Cardiac ventricle fibroblast (primary cell): Measurements from ENCODE around the gene ELF5. TPM values are rescaled to one million over a fixed set of nuclear protein-coding genes. Genes with fewer than 3 reads are reported as not detected.

Experiments
- total RNA-seq: library from RNA; depleted of rRNA; stranded (reverse); fragments of >200 nt; gene quantifications from 2 replicates; pipeline ENCODE4 v1.2.3, GENCODE V29; 2015

ELF5 gene
- total RNA-seq: not detected in 2 replicates

DNA sequence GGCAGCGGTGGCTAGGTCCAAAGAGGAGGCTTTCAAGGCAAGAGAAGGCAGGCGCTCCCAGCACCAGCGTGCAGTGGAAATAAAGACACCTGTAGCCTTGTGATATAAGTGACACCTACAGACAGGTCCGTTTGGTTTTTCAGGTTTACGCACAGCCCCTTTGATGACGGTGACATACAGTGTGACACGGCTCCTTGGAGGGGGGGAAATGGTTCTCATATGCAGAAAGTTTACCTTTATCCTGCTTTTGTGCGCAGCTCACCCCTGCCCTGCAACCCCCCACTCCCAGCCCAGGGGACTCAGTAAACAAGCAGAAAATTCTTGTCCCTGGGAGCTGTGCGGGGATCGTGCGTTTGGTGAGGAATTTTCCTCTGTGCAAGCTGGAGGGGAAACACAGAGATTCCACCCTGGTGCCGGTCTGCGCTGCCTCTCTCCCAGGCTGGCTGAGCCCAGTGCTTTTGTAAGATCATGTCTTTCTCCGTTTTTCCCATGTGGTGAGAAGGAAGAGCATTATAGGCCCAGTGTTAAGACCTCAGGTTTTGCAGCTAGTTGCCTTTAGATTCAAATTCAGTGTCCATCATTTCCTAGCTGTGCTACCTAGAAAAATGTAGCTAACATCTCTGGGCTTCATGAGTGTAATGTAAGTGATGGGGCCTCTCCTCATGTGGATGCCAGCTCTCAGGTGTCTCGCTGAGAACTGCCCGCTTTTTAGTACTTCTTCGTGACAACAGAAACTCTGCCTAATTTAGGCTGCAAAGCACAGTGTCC is at the start of gene ELF5:
Gene ELF5 (minus strand): TSS at position 113 of the 768 bp plus-strand sequence. CDS start 8,045 bp downstream, outside the sequence.

DNA sequence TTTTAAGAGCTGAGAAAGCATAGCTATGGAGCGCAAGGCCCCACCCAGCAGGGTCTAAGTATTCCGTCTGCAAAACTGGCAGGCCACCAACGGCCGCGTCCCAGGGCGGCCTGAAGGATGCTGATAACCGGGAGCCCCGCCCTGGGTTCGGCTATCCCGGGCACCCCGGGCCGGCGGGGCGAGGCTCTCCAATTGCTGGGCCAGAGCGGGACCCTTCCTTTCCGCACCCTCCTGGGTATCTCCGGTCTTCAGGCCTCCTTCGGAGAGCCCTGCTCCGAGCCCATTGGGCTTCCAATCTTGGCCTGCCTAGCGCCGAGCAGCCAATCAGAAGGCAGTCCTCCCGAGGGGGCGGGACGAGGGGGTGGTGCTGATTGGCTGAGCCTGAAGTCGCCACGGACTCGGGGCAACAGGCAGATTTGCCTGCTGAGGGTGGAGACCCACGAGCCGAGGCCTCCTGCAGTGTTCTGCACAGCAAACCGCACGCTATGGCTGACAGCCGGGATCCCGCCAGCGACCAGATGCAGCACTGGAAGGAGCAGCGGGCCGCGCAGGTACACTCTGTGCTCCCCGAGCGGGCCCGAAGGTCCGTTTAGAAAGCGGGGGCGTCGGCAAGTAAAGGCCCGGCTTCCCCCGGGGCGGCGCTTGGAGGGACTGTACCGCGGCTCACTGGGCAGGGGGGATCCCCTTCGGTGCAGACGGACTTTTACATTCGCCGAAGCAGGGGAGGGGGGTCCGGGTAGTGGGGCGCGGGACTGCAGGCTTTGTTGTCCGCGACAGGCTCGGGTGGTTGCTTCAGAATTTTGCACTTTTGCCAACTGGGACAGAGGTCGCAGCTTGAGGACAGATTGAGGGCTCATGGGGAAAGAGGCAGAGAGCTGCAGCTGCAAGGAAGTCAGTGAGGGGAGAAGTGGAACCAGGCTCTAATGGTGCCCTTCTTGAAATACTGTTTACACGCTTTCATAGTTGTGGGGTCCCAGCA is 74.8 kb downstream of the ELF5 start, which contains the start of gene CAT:
Gene CAT (plus strand): TSS at position 406 of the 979 bp plus-strand sequence. CDS start 80 bp downstream, at position 486.

Other genes starting within 250 kb of the ELF5 start
- 1.2 and 1.7 TPM in 2 replicates for gene ABTB2, start 155.8 kb downstream of the ELF5 start, total RNA-seq
- 93.1 and 100 TPM in 2 replicates for gene CAT, start 74.9 kb downstream of the ELF5 start, total RNA-seq
- gene EHF, start 107.3 kb upstream of the ELF5 start, total RNA-seq: not detected in 2 replicates